Neuronal stem cell (in vitro differentiated cells): ENCODE results near the gene ABR.

Experiments used
- DNase-seq: peaks from one replicate; pipeline ENCODE4 v3.0.0-alpha.2; 2013; ENCODE audit warnings: low spot score
- H2AFZ ChIP-seq: one replicate; pipeline ENCODE4 v1.6.1; 2013; ENCODE audit warnings: mild to moderate bottlenecking, low read length, inconsistent platforms
- H2AK5ac ChIP-seq: 2 replicates; pipeline ENCODE4 v1.6.1; 2013; ENCODE audit warnings: low read depth, mild to moderate bottlenecking, inconsistent platforms, low read length, moderate library complexity, mixed read lengths
- H2BK120ac ChIP-seq: 2 replicates; pipeline ENCODE4 v1.6.1; 2013; ENCODE audit warnings: low read depth, mild to moderate bottlenecking, inconsistent platforms, low read length, moderate library complexity, mixed read lengths
- H2BK12ac ChIP-seq: one replicate; pipeline ENCODE4 v1.6.1; 2013; ENCODE audit warnings: low read length, inconsistent platforms
- H2BK15ac ChIP-seq: 2 replicates; pipeline ENCODE4 v1.6.1; 2013; ENCODE audit warnings: mild to moderate bottlenecking, low read length, inconsistent platforms, mixed read lengths
- H2BK5ac ChIP-seq: one replicate; pipeline ENCODE4 v1.6.1; 2013; ENCODE audit warnings: inconsistent platforms, mild to moderate bottlenecking, low read length, moderate library complexity
- H3K14ac ChIP-seq: one replicate; pipeline ENCODE4 v1.6.1; 2013; ENCODE audit warnings: low read length, inconsistent platforms
- H3K18ac ChIP-seq: 2 replicates; pipeline ENCODE4 v1.6.1; 2013; ENCODE audit warnings: low read length, inconsistent platforms
- H3K23ac ChIP-seq: 2 replicates; pipeline ENCODE4 v1.6.1; 2013; ENCODE audit warnings: low read depth, mild to moderate bottlenecking, mixed read lengths, low read length, inconsistent platforms; ENCODE audit not compliant: poor library complexity
- H3K27ac ChIP-seq: replicated peaks from 3 replicates; pipeline ENCODE4 v1.5.1; 2013; ENCODE audit warnings: low read length, inconsistent platforms
- H3K27me3 ChIP-seq, 3 experiments: 2 replicates each; pipeline ENCODE4 v1.6.1; 2013; ENCODE audit warnings: low read length in 3 of 3, mild to moderate bottlenecking in 2 of 3, inconsistent platforms in 1 of 3, low read depth in 1 of 3, mixed read lengths in 1 of 3, moderate library complexity in 1 of 3; ENCODE audit not compliant: control insufficient read depth in 3 of 3, insufficient read depth in 3 of 3
- H3K36me3 ChIP-seq, 2 donors: replicated peaks in 1 of 2; 2 replicates each; pipeline ENCODE4 v1.6.1; 2013; ENCODE audit warnings: low read length in 2 of 2; ENCODE audit not compliant: control insufficient read depth in 2 of 2, insufficient read depth in 2 of 2
- H3K4ac ChIP-seq: 2 replicates; pipeline ENCODE4 v1.6.1; 2013; ENCODE audit warnings: inconsistent platforms, mild to moderate bottlenecking, low read length, moderate library complexity
- H3K4me1 ChIP-seq, 2 donors: 1 replicate in 1 of 2; 2 replicates in 1 of 2; pipeline ENCODE4 v1.6.1; 2013; ENCODE audit warnings: low read length in 2 of 2, low read depth in 1 of 2; ENCODE audit not compliant: control insufficient read depth in 2 of 2, insufficient read depth in 1 of 2
- H3K4me2 ChIP-seq: one replicate; pipeline ENCODE4 v1.6.1; 2013; ENCODE audit warnings: mild to moderate bottlenecking, low read length, inconsistent platforms; ENCODE audit not compliant: insufficient read depth, poor library complexity, severe bottlenecking
- H3K4me3 ChIP-seq, 2 donors: 2 replicates each; pipeline ENCODE4 v1.5.1; 2013; ENCODE audit warnings: low read length in 2 of 2, mild to moderate bottlenecking in 2 of 2, inconsistent platforms in 1 of 2, moderate library complexity in 1 of 2
- H3K79me1 ChIP-seq: one replicate; pipeline ENCODE4 v1.6.1; 2013; ENCODE audit warnings: low read depth, mild to moderate bottlenecking, inconsistent platforms, low read length, moderate library complexity
- H3K9ac ChIP-seq: one replicate; pipeline ENCODE4 v1.6.1; 2013; ENCODE audit warnings: mild to moderate bottlenecking, low read depth, low read length, inconsistent platforms; ENCODE audit not compliant: poor library complexity
- H3K9me3 ChIP-seq, 2 donors: replicated peaks in 1 of 2; 2 replicates each; pipeline versions ENCODE3 to v1.6.1; 2013; ENCODE audit warnings: low read length in 2 of 2, mild to moderate bottlenecking in 2 of 2, inconsistent platforms in 1 of 2, low read depth in 1 of 2, mixed read lengths in 1 of 2, moderate library complexity in 1 of 2; ENCODE audit not compliant: control insufficient read depth in 2 of 2, insufficient read depth in 1 of 2
- H4K8ac ChIP-seq: one replicate; pipeline ENCODE4 v1.6.1; 2013; ENCODE audit warnings: low read depth, mild to moderate bottlenecking, inconsistent platforms, low read length, moderate library complexity
- H4K91ac ChIP-seq: one replicate; pipeline ENCODE4 v1.6.1; 2013; ENCODE audit warnings: low read length, low read depth, mild to moderate bottlenecking, inconsistent platforms; ENCODE audit not compliant: poor library complexity
- WGBS, 2 donors: extraction: QIAGEN DNeasy Blood & Tissue Kit; methylation state at CpG; one replicate each; pipeline ENCODE4 v1.1.7; 2013; ENCODE audit warnings: missing lambda C conversion rate in 2 of 2, mixed read lengths in 1 of 2; ENCODE audit not compliant: insufficient read length in 2 of 2, insufficient replicate concordance in 1 of 2; ENCODE audit errors: extremely low coverage in 2 of 2; 5-methylcytosine and 5-hydroxymethylcytosine counted together

ABR gene

DNA sequence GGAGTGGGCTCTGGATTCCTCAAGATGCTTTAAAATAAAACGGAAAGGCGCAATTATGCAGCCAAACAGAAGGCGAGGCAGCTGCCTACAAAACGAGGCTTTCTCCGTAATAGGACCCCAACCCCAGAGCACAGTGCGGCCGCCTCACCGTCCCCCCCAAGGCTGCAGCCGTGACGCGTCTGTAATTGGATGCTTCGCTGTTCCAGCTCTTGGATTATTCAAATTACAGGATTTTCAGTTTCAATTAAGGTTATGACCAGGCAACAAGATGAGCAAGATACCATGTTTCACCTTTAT is 37.3 kb upstream of the ABR start:
- Histone ChIP-seq H2BK12ac (no peak overlapping the region), H3K14ac (no peak overlapping the region), H3K4me1 (peaks cover 6 to 11% of the 10 kb centered on the region in 2 donors), H4K91ac (no peak overlapping the region), H3K36me3 (no peaks in the 10 kb centered on the region), H3K9ac (no peak overlapping the region), H3K79me1 (no peaks in the 10 kb centered on the region), H2BK120ac (no peak overlapping the region), H2BK5ac (no peak overlapping the region), H3K18ac (peak overlapping the region; percentile 28), H3K23ac (no peak overlapping the region), H3K27ac (no peak overlapping the region), H3K4me2 (no peak overlapping the region), H2AK5ac (no peak overlapping the region), H3K4ac (no peak overlapping the region), H4K8ac (no peak overlapping the region), H2AFZ (peak overlapping the region; percentile 72), H3K27me3 (peaks cover 0 to 10% (median 0%) of the 10 kb centered on the region in 3 experiments), H2BK15ac (no peak overlapping the region), H3K9me3 (no peaks in the 10 kb centered on the region), H3K4me3 (no peak overlapping the region)
- DNase-seq: no peak
- WGBS, 2 donors: no CpG with 5 or more reads among the region's 12 CpGs

DNA sequence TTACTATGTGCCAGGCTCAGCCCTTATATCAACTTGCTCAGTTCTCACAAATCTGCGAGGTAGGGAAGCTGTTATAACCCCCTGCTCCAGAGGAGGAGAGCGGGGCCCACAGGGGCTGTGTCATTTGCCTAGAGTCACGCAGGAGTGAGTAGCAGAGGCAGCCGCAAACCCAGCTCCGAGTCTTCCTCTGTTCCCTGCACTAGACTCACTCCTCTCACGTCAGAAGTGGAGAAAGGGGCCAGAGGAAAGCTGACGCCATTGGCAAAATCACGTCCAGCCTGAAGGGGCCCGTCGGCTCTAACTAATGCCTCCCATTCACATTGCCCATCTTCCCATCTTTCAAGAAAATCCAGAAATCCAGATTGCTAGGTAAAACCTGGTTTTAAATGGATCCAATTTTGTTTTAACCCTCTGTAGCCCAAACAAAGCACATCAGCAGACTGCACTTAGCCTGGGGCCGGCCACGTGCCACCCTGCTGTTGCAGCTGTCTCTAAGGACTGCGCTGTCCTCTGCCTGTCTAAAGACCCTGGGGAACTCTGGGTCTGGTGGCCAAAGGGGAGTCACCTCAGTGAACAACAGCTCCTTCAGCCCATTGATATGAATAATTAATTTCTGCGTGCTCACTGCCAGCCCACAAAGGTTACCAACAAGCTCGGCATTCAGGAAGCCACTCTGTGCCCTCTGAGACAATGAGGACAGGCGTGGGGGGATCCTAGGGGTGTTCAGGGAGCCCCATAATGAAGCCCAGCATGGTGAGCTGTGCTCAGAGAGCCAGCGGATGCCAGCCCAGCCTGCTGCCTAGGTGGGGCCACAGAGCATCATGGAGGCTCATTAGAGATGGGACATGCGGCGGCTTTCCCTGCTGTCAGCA is 36.7 kb upstream of the ABR start:
- Histone ChIP-seq H3K79me1 (no peaks in the 10 kb centered on the region), H4K91ac (no peak overlapping the region), H3K23ac (no peak overlapping the region), H3K36me3 (no peaks in the 10 kb centered on the region), H3K27ac (peak overlapping the region; percentile 69), H3K18ac (peak overlapping the region; percentile 72), H2AFZ (peak overlapping the region; percentile 72), H3K14ac (no peak overlapping the region), H3K4me3 (no peak overlapping the region), H4K8ac (no peak overlapping the region), H3K4ac (no peak overlapping the region), H3K4me1 (peaks cover 6 to 11% of the 10 kb centered on the region in 2 donors), H2BK5ac (peak overlapping the region; percentile 14), H3K4me2 (no peak overlapping the region), H3K9me3 (no peaks in the 10 kb centered on the region), H3K9ac (no peak overlapping the region), H2BK15ac (no peak overlapping the region), H2BK120ac (no peak overlapping the region), H2AK5ac (no peak overlapping the region), H3K27me3 (peaks cover 0 to 8% (median 0%) of the 10 kb centered on the region in 3 experiments), H2BK12ac (no peak overlapping the region)
- no CpG with 5 or more reads among the region's 19 CpGs for WGBS, 2 donors
- no peak for DNase-seq

DNA sequence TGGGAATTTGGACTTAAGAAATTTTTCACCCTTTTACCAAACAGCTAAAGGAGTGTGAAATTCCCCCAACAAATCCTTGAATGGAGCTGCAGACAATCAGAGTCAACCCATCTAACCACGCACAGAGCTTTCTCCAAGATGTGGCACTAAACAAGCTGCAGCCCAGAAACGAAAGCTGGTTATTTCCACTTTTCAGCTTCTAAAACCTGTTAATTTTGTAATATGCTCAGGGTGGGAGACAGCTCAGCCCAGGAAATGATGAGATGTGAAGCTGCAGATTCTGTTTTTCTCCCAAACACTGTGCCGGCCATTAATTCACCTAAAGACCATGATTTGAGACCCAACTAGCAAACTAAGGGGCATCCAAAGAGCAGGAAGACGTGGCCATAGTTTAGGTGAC is 33.2 kb upstream of the ABR start:
- Histone ChIP-seq H2AFZ (no peak overlapping the region), H3K23ac (no peak overlapping the region), H3K27ac (no peak overlapping the region), H2BK5ac (no peak overlapping the region), H4K8ac (no peak overlapping the region), H3K18ac (no peak overlapping the region), H2BK12ac (no peak overlapping the region), H2AK5ac (no peak overlapping the region), H3K36me3 (no peaks in the 10 kb centered on the region), H3K79me1 (no peaks in the 10 kb centered on the region), H2BK120ac (no peak overlapping the region), H3K27me3 (peaks cover 0 to 18% (median 0%) of the 10 kb centered on the region in 3 experiments), H3K4me1 (peaks cover 6 to 11% of the 10 kb centered on the region in 2 donors), H2BK15ac (no peak overlapping the region), H4K91ac (no peak overlapping the region), H3K4ac (no peak overlapping the region), H3K4me2 (no peak overlapping the region), H3K9me3 (no peaks in the 10 kb centered on the region), H3K9ac (no peak overlapping the region), H3K4me3 (no peak overlapping the region), H3K14ac (no peak overlapping the region)
- no peak for DNase-seq
- WGBS, 2 donors: no CpG with 5 or more reads among the region's 4 CpGs

DNA sequence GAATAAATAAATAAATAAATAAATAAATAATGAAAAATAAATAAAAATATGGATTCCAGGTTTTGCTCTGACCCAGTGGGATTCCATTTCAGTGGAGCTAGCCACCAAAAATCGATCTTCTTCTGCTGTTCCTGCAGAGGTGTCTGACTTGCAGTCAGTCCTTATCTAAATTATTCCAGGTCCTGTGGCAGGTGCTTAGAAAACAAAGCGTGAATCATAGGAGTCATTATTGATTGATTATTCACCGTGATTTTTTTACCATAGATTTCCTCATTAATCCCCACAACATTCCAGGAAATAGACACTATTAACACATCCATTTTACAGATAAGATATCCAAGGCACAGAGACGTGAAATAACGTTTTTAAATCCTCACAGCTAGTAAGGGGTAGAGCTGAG is 31.5 kb upstream of the ABR start:
- H3K27me3 ChIP-seq: peaks cover 0 to 19% (median 0%) of the 10 kb centered on the region in 3 experiments
- H2AK5ac ChIP-seq: no peak overlapping the region
- no peak for DNase-seq
- H3K23ac ChIP-seq: no peak overlapping the region
- no peak overlapping the region for H2AFZ ChIP-seq
- H3K18ac ChIP-seq: no peak overlapping the region
- H3K36me3 ChIP-seq: no peaks in the 10 kb centered on the region
- no CpG with 5 or more reads among the region's 5 CpGs for WGBS, 2 donors
- H2BK120ac ChIP-seq: no peak overlapping the region
- H3K4me1 ChIP-seq: peaks cover 0 to 3% of the 10 kb centered on the region in 2 donors
- H2BK15ac ChIP-seq: no peak overlapping the region
- no peak overlapping the region for H3K4me3 ChIP-seq
- H3K9ac ChIP-seq: no peak overlapping the region
- no peaks in the 10 kb centered on the region for H3K79me1 ChIP-seq
- H3K4me2 ChIP-seq: no peak overlapping the region
- H4K8ac ChIP-seq: no peak overlapping the region
- H2BK12ac ChIP-seq: no peak overlapping the region
- no peak overlapping the region for H4K91ac ChIP-seq
- H3K27ac ChIP-seq: no peak overlapping the region
- no peak overlapping the region for H3K14ac ChIP-seq
- no peak overlapping the region for H3K4ac ChIP-seq
- no peak overlapping the region for H2BK5ac ChIP-seq
- H3K9me3 ChIP-seq: no peaks in the 10 kb centered on the region
